NB4 (cell line): ENCODE measurements around the gene PHF2.

Experiments used
- DNase-seq: peaks from one replicate; pipeline ENCODE4 v3.0.0; 2010; ENCODE audit warnings: low read depth
- H3K4me3 ChIP-seq: one replicate; pipeline ENCODE4 v1.5.1; 2011; ENCODE audit warnings: mild to moderate bottlenecking, low read depth, low read length, moderate library complexity
- CTCF ChIP-seq: IDR thresholded peaks from one replicate; pipeline ENCODE4 v1.5.1; 2012; ENCODE audit warnings: low read depth, low read length
- MYC ChIP-seq: IDR thresholded peaks from 2 replicates; pipeline ENCODE4 v1.6.1; 2011; ENCODE audit warnings: low read depth, low read length
- POLR2A ChIP-seq: IDR thresholded peaks from 2 replicates; pipeline ENCODE4 v1.6.1; 2011; ENCODE audit warnings: mild to moderate bottlenecking; ENCODE audit not compliant: insufficient read length; ENCODE audit errors: extremely low read depth
- TF ChIP-seq, protein P1 (sequence below): IDR thresholded peaks from 2 replicates; pipeline ENCODE4 v1.6.1; 2011; ENCODE audit warnings: low read depth, low read length

Gene PHF2

GRCh38 chr9:93708289-93708986 lies 132.1 kb downstream of the PHF2 start:
- no peak for TF ChIP-seq CTCF
- TF ChIP-seq POLR2A: no peak
- TF ChIP-seq, protein P1, sequence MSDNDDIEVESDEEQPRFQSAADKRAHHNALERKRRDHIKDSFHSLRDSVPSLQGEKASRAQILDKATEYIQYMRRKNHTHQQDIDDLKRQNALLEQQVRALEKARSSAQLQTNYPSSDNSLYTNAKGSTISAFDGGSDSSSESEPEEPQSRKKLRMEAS: no peak
- no peak for DNase-seq
- H3K4me3 ChIP-seq: no peak overlapping the region

DNA sequence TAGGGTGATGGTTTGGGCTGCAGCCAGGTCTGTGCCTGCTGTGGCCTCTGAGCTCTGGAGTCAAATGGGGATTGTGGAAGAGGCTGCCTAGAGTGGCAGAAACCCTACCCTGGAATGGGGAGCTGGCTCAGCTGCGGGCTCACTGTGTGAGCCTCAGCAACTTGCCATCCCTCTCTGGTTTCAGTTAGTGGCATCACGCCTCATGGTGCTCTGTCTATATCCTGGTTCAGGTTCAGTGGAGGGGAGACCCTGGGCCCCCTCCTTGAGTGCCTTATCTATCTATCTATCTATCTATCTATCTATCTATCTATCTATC lies 132.6 kb downstream of the PHF2 start:
- TF ChIP-seq CTCF (no peak), POLR2A (no peak), MYC (no peak)
- no peak overlapping the region for H3K4me3 ChIP-seq
- DNase-seq: no peak

GRCh38 chr9:93709600-93710369 lies 133.4 kb downstream of the PHF2 start:
- DNase-seq: no peak
- TF ChIP-seq, protein P1: no peak
- TF ChIP-seq CTCF (no peak), MYC (no peak), POLR2A (no peak)
- H3K4me3 ChIP-seq: no peak overlapping the region

DNA sequence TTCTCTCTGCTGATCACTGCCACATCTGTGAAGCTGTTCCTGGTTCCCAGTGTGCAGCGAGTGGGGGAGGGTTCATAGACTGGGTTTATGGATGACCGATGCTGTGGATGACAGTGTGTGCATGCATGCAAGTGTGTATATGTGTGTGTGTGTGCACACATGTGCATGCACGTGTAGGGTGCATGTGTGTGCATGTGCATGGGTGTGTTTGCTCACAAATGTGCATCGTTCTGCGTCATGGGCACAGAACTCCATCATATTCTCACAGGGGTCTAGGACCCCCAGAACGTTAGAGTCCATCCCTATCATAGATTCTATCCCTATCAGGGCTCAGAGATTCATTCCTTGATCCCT lies 134.0 kb downstream of the PHF2 start:
- no peak for TF ChIP-seq MYC
- no peak for TF ChIP-seq POLR2A
- TF ChIP-seq, protein P1: no peak
- TF ChIP-seq CTCF: no peak
- DNase-seq: no peak

DNA sequence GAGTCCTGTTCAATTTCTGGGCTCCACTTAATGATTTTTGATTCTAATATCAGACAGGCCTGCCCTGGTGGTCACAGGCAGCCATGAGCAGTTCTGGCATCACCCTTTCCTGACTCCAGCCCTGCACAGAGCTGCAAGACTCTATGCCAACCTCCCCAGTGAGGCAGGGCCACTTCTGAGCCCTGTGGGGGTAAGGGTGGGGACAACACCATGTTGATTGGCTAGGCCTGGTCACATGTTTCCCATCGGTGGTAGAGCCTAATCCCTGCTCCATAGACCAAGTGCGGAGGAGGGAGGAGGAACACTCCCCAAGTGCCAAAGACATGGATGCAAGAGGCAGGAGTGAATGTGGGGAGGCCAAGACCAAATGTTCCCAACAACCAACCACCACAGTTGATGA lies 134.6 kb downstream of the PHF2 start:
- TF ChIP-seq, protein P1: no peak
- no peak for TF ChIP-seq POLR2A
- TF ChIP-seq MYC: no peak
- no peak for TF ChIP-seq CTCF
- no peak overlapping the region for H3K4me3 ChIP-seq
- DNase-seq: no peak

More for the DNA sequence above, 134.0 kb downstream of the PHF2 start:
- H3K4me3 ChIP-seq: no peak overlapping the region

DNA sequence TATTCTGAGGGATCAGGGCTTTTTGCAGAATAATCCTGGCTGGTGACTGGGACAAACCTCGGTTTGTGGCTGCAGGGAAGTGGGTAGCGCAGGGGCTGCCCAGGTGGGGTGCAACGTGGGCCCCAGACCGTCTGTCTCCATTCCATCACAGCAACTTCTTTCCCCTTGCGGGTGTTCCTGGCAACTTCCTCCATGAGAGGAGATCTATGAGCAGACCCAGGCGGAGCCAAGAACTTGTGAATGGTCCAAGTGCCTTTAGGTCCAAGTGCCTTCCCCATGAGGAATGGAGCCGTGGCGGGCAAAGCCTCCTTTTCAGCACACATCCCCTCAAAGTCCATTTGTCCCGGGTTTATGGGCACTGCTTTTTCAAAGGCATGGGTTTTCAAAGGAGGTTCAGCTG lies 136.5 kb downstream of the PHF2 start:
- H3K4me3 ChIP-seq: no peak overlapping the region
- no peak for DNase-seq
- TF ChIP-seq MYC: no peak
- TF ChIP-seq CTCF: no peak
- TF ChIP-seq, protein P1: no peak
- TF ChIP-seq POLR2A: no peak
